ENCODE measurements around the gene KMT2B. TPM values are rescaled to one million over a fixed set of nuclear protein-coding genes. Genes with fewer than 3 reads are reported as not detected.
A peak's percentile ranks its signal among the peaks of the same experiment; 100 is the strongest.

The KMT2B gene
- total and polyA plus RNA-seq, 9 of the 15 experiments (the other 6 are each of a cell fraction or from before 2014, with no cell fraction given): 0.63 to 43.9 (median 8.1) TPM

GRCh38 chr19:35744430-35745327, 26.9 kb downstream of the KMT2B start (continued):
- TF ChIP-seq MBD2 (IDR thresholded peaks at IDR 0.05; ENCODE audit: borderline replicate concordance, low read depth) (no peak), ZNF354B (CRISPR knock-in tag; IDR thresholded peaks at IDR 0.05) (no peak), MXI1 (IDR thresholded peaks at IDR 0.05; ENCODE audit: low read depth, low read length) (peak; percentile 55; the same call in 1 of the 2 replicates), LCOR (CRISPR knock-in tag; IDR thresholded peaks at IDR 0.05) (no peak), RFX5 (IDR thresholded peaks at IDR 0.05; ENCODE audit: low read depth, low read length) (no peak), PKNOX1 (IDR thresholded peaks at IDR 0.05) (peak; percentile 53; the same call in 1 of the 2 replicates), CTBP1 (IDR thresholded peaks at IDR 0.05; ENCODE audit: borderline replicate concordance) (0 out of 2 replicates have a peak, but pooled peaks have one; percentile 12), SUPT5H (IDR thresholded peaks at IDR 0.05) (peak; percentile 79), ZNF586 (CRISPR knock-in tag; conservative IDR thresholded peaks at IDR 0.05) (no peak), L3MBTL2 (IDR thresholded peaks at IDR 0.05) (peak; percentile 76), NR1H2 (CRISPR knock-in tag; IDR thresholded peaks at IDR 0.05) (no peak), ARNT (IDR thresholded peaks at IDR 0.05) (no peak), TBP (optimal IDR thresholded peaks at IDR 0.05; ENCODE audit: low read depth, low read length) (peak; percentile 60), SPI1 (IDR thresholded peaks at IDR 0.05; ENCODE audit: borderline replicate concordance, low read depth, low read length) (peak; percentile 75; the same call in 1 of the 2 replicates), HMBOX1 (IDR thresholded peaks at IDR 0.05) (no peak), ZNF263 (CRISPR knock-in tag; IDR thresholded peaks at IDR 0.05; ENCODE audit: borderline replicate concordance) (peak; percentile 49; the same call in 1 of the 2 replicates), SAP30 (IDR thresholded peaks at IDR 0.05; ENCODE audit: borderline replicate concordance, insufficient read depth, low read depth, low read length, poor library complexity, severe bottlenecking) (peak; percentile 71), TEAD1 (CRISPR knock-in tag; IDR thresholded peaks at IDR 0.05) (0 out of 4 replicates have a peak, but pooled peaks of 1 of the 2 experiments have one; percentile 25), KDM5B (IDR thresholded peaks at IDR 0.05; ENCODE audit: insufficient replicate concordance, low read depth, low read length) (peak; percentile 62), FOXM1 (IDR thresholded peaks at IDR 0.05; ENCODE audit: low read depth) (peak; percentile 53; the same call in 1 of the 2 replicates), FOXM1 (CRISPR knock-in tag; IDR thresholded peaks at IDR 0.05; ENCODE audit: low read depth) (no peak), IFI16 (CRISPR knock-in tag; IDR thresholded peaks at IDR 0.05) (no peak), ZNF133 (CRISPR knock-in tag; IDR thresholded peaks at IDR 0.05) (no peak)
- TF ChIP-seq, protein P1, sequence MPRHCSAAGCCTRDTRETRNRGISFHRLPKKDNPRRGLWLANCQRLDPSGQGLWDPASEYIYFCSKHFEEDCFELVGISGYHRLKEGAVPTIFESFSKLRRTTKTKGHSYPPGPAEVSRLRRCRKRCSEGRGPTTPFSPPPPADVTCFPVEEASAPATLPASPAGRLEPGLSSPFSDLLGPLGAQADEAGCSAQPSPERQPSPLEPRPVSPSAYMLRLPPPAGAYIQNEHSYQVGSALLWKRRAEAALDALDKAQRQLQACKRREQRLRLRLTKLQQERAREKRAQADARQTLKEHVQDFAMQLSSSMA (CRISPR knock-in tag; IDR thresholded peaks at IDR 0.05): no peak
- TF ChIP-seq, protein P2, sequence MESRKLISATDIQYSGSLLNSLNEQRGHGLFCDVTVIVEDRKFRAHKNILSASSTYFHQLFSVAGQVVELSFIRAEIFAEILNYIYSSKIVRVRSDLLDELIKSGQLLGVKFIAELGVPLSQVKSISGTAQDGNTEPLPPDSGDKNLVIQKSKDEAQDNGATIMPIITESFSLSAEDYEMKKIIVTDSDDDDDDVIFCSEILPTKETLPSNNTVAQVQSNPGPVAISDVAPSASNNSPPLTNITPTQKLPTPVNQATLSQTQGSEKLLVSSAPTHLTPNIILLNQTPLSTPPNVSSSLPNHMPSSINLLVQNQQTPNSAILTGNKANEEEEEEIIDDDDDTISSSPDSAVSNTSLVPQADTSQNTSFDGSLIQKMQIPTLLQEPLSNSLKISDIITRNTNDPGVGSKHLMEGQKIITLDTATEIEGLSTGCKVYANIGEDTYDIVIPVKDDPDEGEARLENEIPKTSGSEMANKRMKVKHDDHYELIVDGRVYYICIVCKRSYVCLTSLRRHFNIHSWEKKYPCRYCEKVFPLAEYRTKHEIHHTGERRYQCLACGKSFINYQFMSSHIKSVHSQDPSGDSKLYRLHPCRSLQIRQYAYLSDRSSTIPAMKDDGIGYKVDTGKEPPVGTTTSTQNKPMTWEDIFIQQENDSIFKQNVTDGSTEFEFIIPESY (CRISPR knock-in tag; IDR thresholded peaks at IDR 0.05): no peak

Measured in K562 (cell line).